HCT116 (cell line): Measurements from ENCODE around the gene NT5C1A. TPM values are rescaled to one million over a fixed set of nuclear protein-coding genes. Genes with fewer than 3 reads are reported as not detected.

Experiments
- ATAC-seq: fragments of 200-7000 bp; cut with Tn5 transposase; 2 replicates; pipeline ENCODE4 v1.9.1; 2020; ENCODE audit warnings: mild to moderate bottlenecking, moderate library complexity
- BruUV-seq: library from RNA; stranded (reverse); fragments of 400-500 nt; replicated peaks from 2 replicates; lab custom pipeline; 2021; lab: Mats Ljungman, UMichigan
- CTCF ChIA-PET: fragments of 300-600 bp; sonication (Branson Sonifier 250); formaldehyde crosslinking; loops from one replicate; lab custom pipeline; 2021; ENCODE audit warnings: antibody characterized with exemption; lab: Charles Lee
- POLR2A ChIA-PET: fragments of 300-600, 350-600 bp; sonication (Branson Sonifier 250); formaldehyde crosslinking; loops from one replicate; lab custom pipeline; 2021; ENCODE audit warnings: antibody characterized with exemption; lab: Charles Lee
- RAD21 ChIA-PET, 2 experiments: fragments of 300-600 bp; sonication (Branson Sonifier 250); formaldehyde crosslinking; loops; one replicate each; lab custom pipeline; 2023; ENCODE audit warnings: low total read pairs in 2 of 2; ENCODE audit not compliant: uncharacterized antibody in 2 of 2, unreplicated experiment in 2 of 2, low non-redundant PET in 1 of 2; lab: Charles Lee
- DNase-seq: peaks from one replicate; pipeline ENCODE4 v3.0.0-alpha.2; 2010; ENCODE audit warnings: low read depth, low spot score
- H2AFZ ChIP-seq: fragments of 200-600 bp; shearing (Covaris generic), sonication (generic); 2 replicates; pipeline ENCODE4 v1.6.1; 2017; ENCODE audit warnings: low read depth, mixed run types, mixed read lengths, antibody characterized with exemption, low read length; ENCODE audit not compliant: poor library complexity, severe bottlenecking
- H3K27ac ChIP-seq: 2 replicates; pipeline ENCODE4 v1.5.1; 2012; ENCODE audit warnings: low read depth, low read length
- H3K27me3 ChIP-seq: fragments of 200-600 bp; sonication (generic); 2 replicates; pipeline ENCODE4 v1.6.1; 2016; ENCODE audit warnings: mixed run types, low read length, mixed read lengths; ENCODE audit not compliant: insufficient read depth
- H3K36me3 ChIP-seq, 2 experiments: fragments of 200-500 bp in 1 of 2; fragments of 200-600 bp in 1 of 2; sonication (Bioruptor generic) in 1 of 2; sonication (generic) in 1 of 2; 2 replicates each; pipeline versions ENCODE4 v1.5.1 to v1.6.1; 2014 to 2016; ENCODE audit warnings: low read length in 2 of 2, inconsistent platforms in 1 of 2, mixed read lengths in 1 of 2, mixed run types in 1 of 2; ENCODE audit not compliant: insufficient read depth in 2 of 2, control insufficient read depth in 1 of 2
- H3K4me1 ChIP-seq, 2 experiments: fragments of 200-600 bp in 1 of 2; sonication (generic) in 1 of 2; 2 replicates each; pipeline versions ENCODE4 v1.5.1 to v1.6.1; 2012 to 2017; ENCODE audit warnings: low read length in 2 of 2, inconsistent platforms in 1 of 2, mild to moderate bottlenecking in 1 of 2, mixed read lengths in 1 of 2, mixed run types in 1 of 2, moderate library complexity in 1 of 2; ENCODE audit not compliant: insufficient read depth in 2 of 2, control insufficient read depth in 1 of 2
- H3K4me2 ChIP-seq: fragments of 200-600 bp; sonication (generic); 2 replicates; pipeline ENCODE4 v1.6.1; 2017; ENCODE audit warnings: mixed run types, low read length, mixed read lengths
- H3K4me3 ChIP-seq, 2 experiments: fragments of 200-600 bp in 1 of 2; sonication (generic) in 1 of 2; replicated peaks in 1 of 2; 2 replicates each; pipeline ENCODE4 v1.5.1; 2011 to 2016; ENCODE audit warnings: low read length in 2 of 2, control low read depth in 1 of 2, low read depth in 1 of 2, mild to moderate bottlenecking in 1 of 2, mixed read lengths in 1 of 2, mixed run types in 1 of 2
- H3K79me2 ChIP-seq: fragments of 200-600 bp; sonication (generic); 2 replicates; pipeline ENCODE4 v1.6.1; 2017; ENCODE audit warnings: mild to moderate bottlenecking, mixed run types, low read length, moderate library complexity, mixed read lengths; ENCODE audit not compliant: insufficient read depth
- H3K9ac ChIP-seq: fragments of 200-600 bp; sonication (generic); 2 replicates; pipeline ENCODE4 v1.6.1; 2016; ENCODE audit warnings: low read length, mixed read lengths
- H3K9me2 ChIP-seq: fragments of 200-600 bp; sonication (generic), shearing (Covaris generic); 2 replicates; pipeline ENCODE4 v1.6.1; 2017; ENCODE audit warnings: mixed run types, mild to moderate bottlenecking, moderate library complexity; ENCODE audit not compliant: insufficient read depth
- H3K9me3 ChIP-seq, 2 experiments: fragments of 200-500 bp in 1 of 2; fragments of 200-600 bp in 1 of 2; sonication (Bioruptor generic) in 1 of 2; sonication (generic) in 1 of 2; 2 replicates each; pipeline ENCODE4 v1.6.1; 2014 to 2017; ENCODE audit warnings: low read length in 2 of 2, mixed read lengths in 2 of 2, inconsistent platforms in 1 of 2, low read depth in 1 of 2, mild to moderate bottlenecking in 1 of 2, mixed run types in 1 of 2, moderate library complexity in 1 of 2; ENCODE audit not compliant: control insufficient read depth in 1 of 2, insufficient read depth in 1 of 2
- H4K20me1 ChIP-seq: fragments of 200-600 bp; sonication (generic), shearing (Covaris generic); 2 replicates; pipeline ENCODE4 v1.6.1; 2017; ENCODE audit warnings: mixed run types, mild to moderate bottlenecking, moderate library complexity; ENCODE audit not compliant: insufficient read depth
- CBX3 ChIP-seq: IDR thresholded peaks from 2 replicates; pipeline ENCODE4 v1.6.1; 2012; ENCODE audit warnings: low read depth
- ELF1 ChIP-seq: IDR thresholded peaks from 2 replicates; pipeline ENCODE4 v1.6.1; 2012; ENCODE audit warnings: low read depth, borderline replicate concordance
- POLR2AphosphoS5 ChIP-seq: IDR thresholded peaks from 2 replicates; pipeline ENCODE4 v1.6.1; 2011; ENCODE audit warnings: mild to moderate bottlenecking, low read depth, low read length, moderate library complexity
- SIN3A ChIP-seq: IDR thresholded peaks from 2 replicates; pipeline ENCODE4 v1.6.1; 2012; ENCODE audit warnings: low read depth
- TCF7L2 ChIP-seq: IDR thresholded peaks from 2 replicates; pipeline ENCODE4 v1.7.0; 2011; ENCODE audit warnings: borderline replicate concordance, inconsistent platforms; ENCODE audit not compliant: insufficient read depth, insufficient read length; ENCODE audit errors: extremely low read depth
- YY1 ChIP-seq: IDR thresholded peaks from 2 replicates; pipeline ENCODE4 v1.6.1; 2011; ENCODE audit warnings: low read length, low read depth, moderate library complexity, mild to moderate bottlenecking; ENCODE audit not compliant: insufficient replicate concordance; ENCODE audit errors: extremely low read depth
- ZFX ChIP-seq: fragments of 450-650 bp; IDR thresholded peaks from 2 replicates; pipeline ENCODE4 v1.6.1; 2017
- ZNF274 ChIP-seq: fragments of 200-500 bp; sonication (Bioruptor generic); IDR thresholded peaks from 2 replicates; pipeline ENCODE4 v1.6.1; 2014; ENCODE audit warnings: mild to moderate bottlenecking, low read depth, low read length, inconsistent platforms
- intact Hi-C: fragments of 100-400 bp; cut with micrococcal nuclease; formaldehyde crosslinking; loops from 2 replicates; pipeline ENCODE4 v1.10.0; 2022
- total RNA-seq: library from RNA; stranded (reverse); gene quantifications from one replicate; pipeline ENCODE4 v1.2.1, GENCODE V29; 2021; ENCODE audit not compliant: unreplicated experiment

The NT5C1A gene
- total RNA-seq, 1 experiment from 2014 or later, result not detected

DNA sequence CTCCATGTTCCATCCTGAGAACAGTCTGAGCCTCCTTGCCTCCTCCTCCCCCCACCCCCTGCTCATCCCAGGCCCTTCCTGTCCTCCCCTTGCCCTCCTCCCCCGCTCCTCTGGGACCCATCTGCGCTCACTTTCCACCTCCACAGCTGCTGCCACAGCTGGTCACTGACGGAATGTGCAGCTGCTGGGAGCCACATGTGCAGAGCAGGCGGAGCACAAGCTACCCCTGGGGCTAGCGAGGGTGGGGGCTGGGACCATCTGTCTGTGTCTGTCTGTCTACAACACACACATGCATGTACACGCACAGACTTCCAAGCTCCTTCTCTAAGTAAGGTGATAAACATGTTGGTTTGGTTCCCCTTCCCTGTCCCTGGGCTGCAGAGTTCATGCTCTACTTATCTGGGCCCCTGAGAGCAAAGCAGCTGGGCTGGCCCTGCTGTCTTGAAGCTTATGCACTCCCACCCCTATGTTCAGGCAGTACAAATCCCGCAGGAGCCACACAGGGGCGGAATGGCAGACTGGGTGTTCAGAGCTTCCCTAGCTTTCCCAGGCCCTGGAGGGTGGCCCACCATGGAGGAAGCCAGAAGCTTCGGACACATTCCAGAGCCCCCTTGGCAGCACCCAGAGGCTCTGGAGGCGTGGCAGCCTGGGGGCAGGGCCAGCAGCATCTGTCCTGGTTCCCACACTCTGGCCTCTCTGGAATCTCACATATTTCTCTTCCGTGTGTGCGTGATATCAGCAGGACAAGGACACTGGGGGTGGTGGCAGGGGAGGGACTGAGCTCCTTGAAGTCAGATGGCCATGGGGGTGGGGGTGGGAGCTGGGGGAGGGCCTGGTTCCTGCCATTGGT, 25.4 kb downstream of the NT5C1A start (continued):
- TF ChIP-seq ZNF274 (no peak), SIN3A (no peak)

DNA sequence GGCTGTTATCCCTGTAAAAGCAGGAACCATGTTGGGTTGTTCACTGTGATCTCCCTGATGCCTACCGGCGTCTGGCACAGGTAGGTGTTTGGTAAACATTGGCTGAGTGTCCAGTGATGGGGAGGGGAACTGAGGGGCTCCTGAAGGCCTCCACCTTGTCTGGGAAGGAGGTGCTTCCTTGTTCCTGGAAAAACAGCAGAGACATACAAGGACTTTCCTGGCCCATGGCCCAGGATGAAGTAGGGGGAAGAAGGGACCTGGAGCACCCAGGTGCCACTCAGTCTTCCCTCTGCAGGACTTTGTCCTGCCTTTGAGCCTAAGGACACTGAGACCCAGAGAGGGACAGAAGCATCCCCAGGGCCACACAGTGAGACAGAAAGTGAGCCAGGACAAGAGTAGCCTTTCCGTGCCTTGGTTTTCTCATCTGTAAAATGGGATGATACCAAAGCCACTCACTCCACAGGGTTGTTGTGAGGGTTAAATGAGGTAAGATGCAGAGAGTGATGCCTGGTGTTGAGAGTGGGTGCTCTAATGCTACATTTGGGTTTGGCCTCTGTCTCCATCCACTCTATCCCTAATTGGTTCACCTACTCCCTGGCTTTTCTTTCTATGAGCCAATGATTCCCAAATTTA, 26.4 kb downstream of the NT5C1A start:
- H3K9ac ChIP-seq, result no peak overlapping the region
- no peaks in the 10 kb centered on the region for H3K9me3 ChIP-seq
- peaks cover 0 to 2% of the 10 kb centered on the region in 2 experiments; a peak in 1 of 4 replicates for H3K4me1 ChIP-seq
- no peaks in the 10 kb centered on the region for H4K20me1 ChIP-seq
- RAD21 ChIA-PET, result no interaction called here
- no peaks in the 10 kb centered on the region for H3K9me2 ChIP-seq
- no peak overlapping the region for H3K27ac ChIP-seq
- TF ChIP-seq ZFX (no peak), YY1 (no peak), SIN3A (no peak), ELF1 (no peak), CBX3 (no peak), POLR2AphosphoS5 (no peak), TCF7L2 (no peak)
- no peak overlapping the region for H3K4me3 ChIP-seq
- DNase-seq (no peak), ATAC-seq (no peak)
- POLR2A ChIA-PET, result no interaction called here
- no peak overlapping the region for H2AFZ ChIP-seq
- no peak overlapping the region for H3K4me2 ChIP-seq
- no TSS peak for BruUV-seq
- no peaks in the 10 kb centered on the region for H3K27me3 ChIP-seq
- intact Hi-C loops, result no loop called here
- no peaks in the 10 kb centered on the region for H3K36me3 ChIP-seq
- H3K79me2 ChIP-seq, result no peaks in the 10 kb centered on the region
- CTCF ChIA-PET, result interaction anchor here (2.1 kb wide), 1 partner anchor 39 kb away, joined by 10 read pairs; no protein-coding TSS in a partner anchor
